ENCODE measurements around the gene METAP1D.
A peak's percentile ranks its signal among the peaks of the same experiment; 100 is the strongest.

Gene METAP1D

DNA sequence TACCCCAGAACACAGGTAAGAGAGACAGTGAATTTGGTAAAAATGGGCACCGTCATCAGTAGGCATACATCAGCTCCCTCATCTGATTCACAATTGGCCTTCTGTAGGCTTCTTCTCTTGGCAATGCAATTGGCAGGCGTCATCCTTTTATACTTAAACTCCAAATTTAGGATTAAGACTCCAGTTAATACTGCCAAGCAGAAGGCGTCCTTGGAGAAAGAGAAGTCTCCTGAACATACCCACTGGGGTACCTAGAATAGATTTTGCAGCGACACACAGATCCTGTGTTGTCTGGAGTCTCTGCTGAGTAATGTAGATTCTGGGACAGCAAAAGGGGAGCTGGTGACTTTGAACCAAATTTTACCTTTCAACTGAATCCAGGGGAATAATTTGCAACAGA lies 592 bp upstream of the METAP1D start:
- DNase-seq: no peak

DNA sequence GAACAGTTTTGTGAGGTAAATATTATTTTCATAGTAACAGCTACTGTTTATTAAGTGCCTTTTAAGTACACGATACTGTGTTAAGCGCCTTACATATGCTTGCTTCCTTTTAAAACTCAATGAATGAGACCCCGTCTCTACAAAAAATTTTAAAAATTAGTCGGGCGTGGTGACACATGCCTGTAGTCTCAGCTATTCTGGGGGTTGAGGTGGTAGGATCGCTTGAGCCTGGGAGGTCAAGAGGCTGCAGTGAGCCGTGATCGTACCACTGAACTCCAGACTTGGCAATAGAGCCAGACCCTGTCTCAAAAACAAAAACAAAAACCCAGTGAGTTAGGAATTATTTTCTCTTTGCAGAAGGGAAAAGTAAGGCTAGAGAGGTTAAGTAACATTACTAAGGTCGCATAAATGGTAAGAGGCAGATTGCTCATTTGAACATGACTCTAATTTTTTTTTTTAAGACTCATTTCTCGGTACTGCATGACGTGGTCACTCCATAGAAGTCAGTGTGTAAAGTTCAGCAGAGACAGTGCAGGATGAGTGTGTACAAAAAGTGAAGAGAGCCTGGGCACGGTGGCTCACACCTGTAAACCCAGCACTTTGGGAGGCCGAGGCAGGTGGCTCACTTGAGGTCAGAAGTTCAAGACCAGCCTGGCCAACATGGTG lies 1.1 kb downstream of the METAP1D start:
- no peak for DNase-seq

DNA sequence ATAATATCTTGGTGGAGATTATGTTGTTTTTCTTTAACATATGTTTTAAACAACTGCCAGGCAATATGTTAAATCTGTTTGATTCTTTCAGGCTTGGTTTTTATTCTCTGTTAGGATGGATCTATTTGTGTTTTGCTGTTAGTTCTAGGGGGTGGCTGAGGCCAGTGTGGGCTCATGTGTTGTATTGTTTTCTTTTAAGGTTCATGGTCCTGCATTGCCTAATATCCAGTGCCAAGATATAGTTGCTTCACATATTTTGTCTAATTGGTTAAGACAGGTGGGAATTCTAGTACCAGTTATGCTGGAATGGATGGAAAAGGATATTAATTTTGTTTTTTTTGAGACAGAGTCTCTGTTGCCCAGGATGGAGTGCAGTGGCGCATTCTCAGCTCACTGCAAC lies 7.6 kb downstream of the METAP1D start:
- DNase-seq: no peak

GRCh38 chr2:172009823-172010222 lies 10.1 kb downstream of the METAP1D start:
- no peak for DNase-seq

GRCh38 chr2:172011812-172012575 lies 12.2 kb downstream of the METAP1D start:
- no peak for DNase-seq

DNA sequence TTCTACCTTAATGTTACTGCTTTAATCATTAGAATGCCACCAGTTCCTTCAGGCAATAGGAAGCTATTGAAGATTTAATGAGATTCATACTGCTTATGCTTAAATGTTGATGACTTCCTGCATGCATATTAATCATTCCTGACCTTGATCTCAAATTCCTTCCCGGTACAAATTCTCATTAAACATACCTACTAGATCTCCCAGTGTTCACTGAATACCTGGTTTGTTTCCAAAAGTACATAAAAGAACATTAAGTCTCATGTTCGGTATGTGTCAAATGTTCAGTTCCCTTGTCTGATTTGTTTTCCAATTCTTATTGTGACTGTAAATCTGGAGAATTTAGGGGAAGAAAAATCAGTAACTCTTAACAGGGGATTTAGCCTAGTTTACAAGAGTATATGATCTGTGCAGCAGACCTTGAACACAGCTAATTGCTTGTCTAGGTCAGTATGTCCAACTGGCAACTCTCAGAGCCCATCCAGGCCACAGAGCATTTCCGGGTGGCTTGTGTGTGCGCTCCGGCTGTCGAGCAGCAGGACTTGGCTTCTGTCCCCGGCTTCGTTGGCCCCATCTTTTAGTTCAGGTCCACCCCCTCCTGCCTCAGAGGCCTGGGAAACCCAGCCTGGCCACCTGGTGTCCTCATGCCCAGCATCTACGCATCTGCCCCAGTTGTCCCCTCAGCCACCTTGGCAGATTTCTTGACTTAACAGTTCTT lies 13.1 kb downstream of the METAP1D start:
- peak; percentile 27 for DNase-seq

DNA sequence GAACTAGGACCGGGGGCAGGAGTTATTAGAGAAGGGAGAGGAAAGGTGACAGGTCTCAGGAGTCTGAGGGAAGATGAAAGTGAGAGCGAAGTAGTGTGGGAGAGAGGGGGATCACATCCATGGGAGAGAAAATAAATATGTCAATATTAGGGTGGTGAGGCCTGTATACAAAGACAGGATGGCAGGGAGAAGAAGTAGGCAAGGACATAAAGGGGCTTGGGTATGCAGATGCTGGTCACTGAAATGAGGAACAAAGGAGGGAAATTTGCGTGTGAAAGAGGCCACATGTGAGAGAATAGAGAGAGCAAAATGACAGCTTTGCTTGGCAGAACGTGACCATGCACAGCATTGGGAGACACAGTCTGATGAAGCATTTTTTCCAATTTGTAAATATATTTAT lies 13.6 kb downstream of the METAP1D start:
- DNase-seq: no peak

- DNase-seq: no peak
Measured at GRCh38 chr2:172021074-172021931, 21.6 kb downstream of the METAP1D start.

DNA sequence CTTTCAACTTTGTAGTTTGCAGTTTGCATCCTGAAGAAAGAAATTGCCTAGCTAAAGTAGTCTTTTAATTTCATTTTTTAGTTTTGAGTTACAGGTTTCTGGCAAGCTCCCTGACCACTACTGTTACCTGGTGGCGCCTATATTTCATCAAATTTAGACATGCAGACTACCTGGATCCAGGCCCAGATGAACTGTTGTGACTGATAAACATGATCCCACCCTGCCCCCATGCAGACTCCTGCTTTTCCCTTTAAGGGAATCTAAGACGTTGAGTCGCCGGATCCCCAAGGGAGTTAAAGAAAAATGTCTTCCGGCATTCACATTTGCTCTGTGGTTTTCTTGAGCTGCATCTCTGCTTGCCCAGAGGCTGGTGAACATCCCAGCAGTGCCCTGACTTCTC lies 22.2 kb downstream of the METAP1D start:
- no peak for DNase-seq

GRCh38 chr2:172031536-172031935 lies 31.8 kb downstream of the METAP1D start:
- DNase-seq: no peak

DNA sequence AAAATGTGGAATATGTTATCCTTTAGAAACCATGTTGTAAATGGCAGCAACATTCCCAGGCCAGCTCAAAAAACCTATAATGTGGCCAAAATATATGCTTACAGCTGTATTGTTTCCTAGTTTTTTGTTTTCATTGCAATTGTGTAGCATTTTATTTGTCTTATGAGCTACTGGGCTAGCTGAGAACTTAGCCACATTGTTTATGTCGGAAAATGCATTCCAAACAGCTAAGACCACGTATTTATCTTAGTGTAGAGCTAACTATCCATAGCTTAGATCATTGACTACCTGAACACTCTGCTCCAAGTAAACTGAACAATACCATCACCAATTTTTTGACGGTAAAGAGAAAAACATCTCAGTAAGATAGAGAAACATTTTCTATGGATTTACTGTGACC lies 38.4 kb downstream of the METAP1D start:
- DNase-seq: no peak

GRCh38 chr2:172038604-172039003 lies 38.9 kb downstream of the METAP1D start:
- DNase-seq: no peak

GRCh38 chr2:172039011-172039704 lies 39.4 kb downstream of the METAP1D start:
- no peak for DNase-seq

GRCh38 chr2:172040311-172040710 lies 40.6 kb downstream of the METAP1D start:
- no peak for DNase-seq

- DNase-seq: no peak
Measured at GRCh38 chr2:172046080-172046678, 46.4 kb downstream of the METAP1D start.

- no peak for DNase-seq
Measured at GRCh38 chr2:172046866-172047565, 47.3 kb downstream of the METAP1D start.

DNA sequence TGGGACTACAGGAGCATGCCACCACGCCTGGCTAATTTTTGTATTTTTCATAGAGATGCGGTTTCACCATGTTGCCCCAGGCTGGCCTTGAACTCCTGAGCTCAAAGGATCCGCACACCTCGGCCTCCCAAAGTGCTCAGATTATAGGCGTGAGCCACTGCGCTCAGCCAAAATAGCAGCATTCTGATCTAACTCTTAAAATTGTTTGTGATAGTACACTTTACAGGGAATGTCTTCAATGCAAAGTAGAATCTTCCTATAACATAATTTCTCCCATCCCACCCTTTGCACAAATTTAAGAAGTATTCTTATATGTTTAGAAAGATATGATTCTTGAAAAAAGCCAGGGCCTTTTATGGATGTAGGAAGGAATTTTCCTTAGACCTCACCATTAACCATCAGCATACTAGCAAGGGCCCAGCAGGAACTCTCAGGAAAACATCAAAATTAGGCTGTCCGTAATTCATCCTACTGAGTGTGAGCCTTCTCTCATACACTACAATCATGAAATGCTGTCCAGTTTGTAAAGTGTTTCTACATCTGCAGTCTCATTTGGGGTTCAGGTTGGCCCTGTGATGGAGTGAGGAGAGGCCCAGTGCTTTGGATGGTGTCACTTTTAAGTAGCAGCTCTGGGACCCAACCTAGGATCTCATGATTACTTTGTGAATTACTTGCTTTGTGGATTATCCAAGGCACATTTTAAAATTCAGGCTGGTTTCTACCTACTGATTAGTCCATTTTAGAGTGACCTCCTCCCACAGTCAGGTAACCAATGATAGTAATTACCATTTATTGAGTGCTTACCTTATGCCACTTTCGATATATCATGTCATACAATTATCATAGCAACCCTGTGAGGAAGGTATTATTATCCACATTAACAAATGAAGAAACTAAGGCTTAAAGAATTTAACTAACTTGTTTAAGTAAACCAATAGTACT lies 48.1 kb downstream of the METAP1D start:
- DNase-seq: no peak

DNA sequence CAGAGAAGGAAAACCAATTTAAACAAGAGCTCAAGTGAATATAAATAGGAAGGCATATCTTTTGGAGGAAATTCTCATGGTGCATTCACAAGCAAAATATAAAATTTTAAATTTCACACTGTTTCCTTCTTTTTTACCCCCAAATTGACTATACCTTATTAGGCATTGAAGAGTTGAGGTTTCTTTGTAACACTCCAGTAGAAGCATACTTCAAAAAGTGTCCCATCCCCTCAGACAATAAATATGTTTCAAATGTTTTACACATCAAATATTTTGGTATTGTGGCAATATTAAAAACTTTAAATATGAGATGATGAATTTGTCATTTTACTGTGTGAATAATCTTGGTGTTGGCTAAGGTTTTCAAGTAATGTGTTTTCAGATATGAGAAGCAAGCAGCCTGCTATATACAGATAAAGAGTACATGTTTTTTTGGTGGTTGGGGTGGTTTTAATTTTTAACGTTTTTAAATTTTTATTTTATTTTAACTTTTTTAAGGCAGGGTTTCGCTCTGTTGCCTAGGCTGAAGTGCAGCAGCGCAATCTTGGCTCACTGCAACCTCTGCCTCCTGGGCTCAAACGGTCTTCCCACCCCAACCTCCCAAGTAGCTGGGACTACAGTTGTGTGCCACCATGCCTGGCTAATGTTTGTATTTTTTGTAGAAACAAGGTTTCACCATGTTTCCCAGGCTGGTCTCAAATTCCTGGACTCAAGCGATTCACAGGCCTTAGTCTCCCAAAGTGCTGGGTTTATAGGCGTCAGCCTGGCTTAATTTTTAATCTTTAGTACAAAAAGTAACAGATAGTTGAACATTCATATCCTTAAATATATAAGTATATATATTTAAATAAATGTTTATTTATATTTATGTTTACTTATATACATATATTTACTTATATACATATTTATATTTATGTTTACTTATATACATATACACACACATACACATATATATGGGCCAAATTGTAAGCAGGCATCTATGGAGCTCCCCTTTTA lies 49.1 kb downstream of the METAP1D start:
- DNase-seq: no peak
